CD14-positive monocyte (primary cell): ENCODE measurements around the gene KDM2A. TPM values are rescaled to one million over a fixed set of nuclear protein-coding genes. Genes with fewer than 3 reads are reported as not detected.

Experiments
- DNase-seq, 3 donors: peaks; one replicate each; pipeline ENCODE4 v3.0.0-alpha.2; 2011 to 2022
- H2AFZ ChIP-seq: 2 replicates; pipeline ENCODE4 v1.6.0; 2012; ENCODE audit warnings: mild to moderate bottlenecking, low read depth, low read length, inconsistent platforms; ENCODE audit not compliant: insufficient read depth, poor library complexity, severe bottlenecking
- H3K27ac ChIP-seq, 2 donors: 1 replicate in 1 of 2; 2 replicates in 1 of 2; pipeline ENCODE4 v1.5.1; 2012 to 2013; ENCODE audit warnings: low read length in 2 of 2, control low read depth in 1 of 2, inconsistent platforms in 1 of 2, low read depth in 1 of 2, mild to moderate bottlenecking in 1 of 2
- H3K27me3 ChIP-seq, 2 donors: one replicate each; pipeline versions ENCODE4 v1.6.0 to v1.6.1; 2011 to 2013; ENCODE audit warnings: low read length in 2 of 2; ENCODE audit not compliant: control insufficient read depth in 2 of 2, insufficient read depth in 2 of 2
- H3K36me3 ChIP-seq, 2 donors: replicated peaks in 1 of 2; 1 replicate in 1 of 2; 2 replicates in 1 of 2; pipeline versions ENCODE4 v1.5.1 to v1.6.1; 2012 to 2013; ENCODE audit warnings: low read length in 2 of 2, control low read depth in 1 of 2, inconsistent platforms in 1 of 2, mild to moderate bottlenecking in 1 of 2; ENCODE audit not compliant: insufficient read depth in 2 of 2, control insufficient read depth in 1 of 2
- H3K4me1 ChIP-seq, 2 donors: 1 replicate in 1 of 2; 2 replicates in 1 of 2; pipeline versions ENCODE4 v1.5.1 to v1.6.1; 2012 to 2013; ENCODE audit warnings: low read length in 2 of 2, control low read depth in 1 of 2, inconsistent platforms in 1 of 2, mild to moderate bottlenecking in 1 of 2, moderate library complexity in 1 of 2; ENCODE audit not compliant: insufficient read depth in 2 of 2, control insufficient read depth in 1 of 2
- H3K4me2 ChIP-seq: replicated peaks from 2 replicates; pipeline ENCODE3; 2012; ENCODE audit warnings: low read length, moderate library complexity, mild to moderate bottlenecking; ENCODE audit not compliant: poor library complexity, severe bottlenecking; ENCODE audit errors: extremely low read depth
- H3K4me3 ChIP-seq, 3 experiments: fragments of 200-600 bp in 1 of 3; sonication (generic) in 1 of 3; replicated peaks in 1 of 3; 1 replicate in 2 of 3; 2 replicates in 1 of 3; pipeline ENCODE4 v1.5.1; 2011 to 2013; ENCODE audit warnings: low read length in 3 of 3, mild to moderate bottlenecking in 3 of 3, control low read depth in 2 of 3, low read depth in 2 of 3, inconsistent platforms in 1 of 3, moderate library complexity in 1 of 3
- H3K79me2 ChIP-seq: 2 replicates; pipeline ENCODE4 v1.6.0; 2012; ENCODE audit warnings: mild to moderate bottlenecking, control low read depth, inconsistent platforms, low read length, moderate library complexity; ENCODE audit not compliant: insufficient read depth
- H3K9ac ChIP-seq: 2 replicates; pipeline ENCODE4 v1.6.0; 2017; ENCODE audit warnings: low read length, mild to moderate bottlenecking; ENCODE audit not compliant: insufficient read depth, poor library complexity, severe bottlenecking
- H3K9me3 ChIP-seq, 2 donors: replicated peaks in 1 of 2; 1 replicate in 1 of 2; 2 replicates in 1 of 2; pipeline versions ENCODE4 v1.5.1 to v1.6.1; 2012 to 2013; ENCODE audit warnings: low read length in 2 of 2, control low read depth in 1 of 2; ENCODE audit not compliant: control insufficient read depth in 1 of 2, insufficient read depth in 1 of 2
- H4K20me1 ChIP-seq: 2 replicates; pipeline ENCODE4 v1.6.0; 2012; ENCODE audit warnings: mild to moderate bottlenecking, low read length, control low read depth, moderate library complexity; ENCODE audit not compliant: insufficient read depth
- H3K27ac Mint-ChIP-seq, 7 donors: one replicate each; pipeline ENCODE4 v1.8.0; 2020; ENCODE audit warnings: mild to moderate bottlenecking in 7 of 7, mixed read lengths in 7 of 7, moderate library complexity in 6 of 7, inconsistent platforms in 2 of 7
- H3K27me3 Mint-ChIP-seq, 3 donors: one replicate each; pipeline ENCODE4 v1.8.0; 2021 to 2022; ENCODE audit warnings: low read depth in 3 of 3, mild to moderate bottlenecking in 3 of 3, mixed read lengths in 3 of 3, moderate library complexity in 3 of 3, inconsistent platforms in 1 of 3
- H3K36me3 Mint-ChIP-seq, 2 donors: one replicate each; pipeline ENCODE4 v1.8.0; 2020; ENCODE audit warnings: mixed read lengths in 2 of 2, inconsistent platforms in 1 of 2, mild to moderate bottlenecking in 1 of 2
- H3K4me1 Mint-ChIP-seq: one replicate; pipeline ENCODE4 v1.8.0; 2020; ENCODE audit warnings: mild to moderate bottlenecking, mixed read lengths
- H3K4me3 Mint-ChIP-seq, 2 donors: one replicate each; pipeline ENCODE4 v1.8.0; 2020; ENCODE audit warnings: mild to moderate bottlenecking in 2 of 2, mixed read lengths in 2 of 2, moderate library complexity in 1 of 2
- H3K9me3 Mint-ChIP-seq, 7 donors: one replicate each; pipeline ENCODE4 v1.8.0; 2020 to 2022; ENCODE audit warnings: mixed read lengths in 7 of 7, mild to moderate bottlenecking in 6 of 7, moderate library complexity in 6 of 7, inconsistent platforms in 2 of 7
- CTCF ChIP-seq: fragments of 200-600 bp; IDR thresholded peaks from one replicate; pipeline ENCODE4 v1.8.0; 2022; ENCODE audit warnings: antibody characterized with exemption, mild to moderate bottlenecking
- WGBS: methylation state at CpG from one replicate; pipeline ENCODE4 v1.1.5; 2013; ENCODE audit warnings: missing lambda C conversion rate; ENCODE audit not compliant: insufficient coverage; 5-methylcytosine and 5-hydroxymethylcytosine counted together
- intact Hi-C, 2 donors: fragments of 100-400 bp; cut with micrococcal nuclease; formaldehyde crosslinking; loops; one replicate each; pipeline versions ENCODE4 v1.15.0 to v1.15.1; 2023
- polyA plus RNA-seq, 3 donors: library from polyadenylated mRNA; depleted of rRNA in 1 of 3; unstranded in 2 of 3; stranded (reverse) in 1 of 3; fragments of 300-500 nt in 2 of 3; fragments of >200 nt in 1 of 3; fragmentation: Illumina TruSeq in 2 of 3; gene quantifications; 1 replicate in 2 of 3; 2 replicates in 1 of 3; pipeline ENCODE4 v1.2.3, GENCODE V29; 2012 to 2021

Gene KDM2A
- polyA plus RNA-seq, 3 donors = 2.6 to 98.9 (median 3.9) TPM

DNA sequence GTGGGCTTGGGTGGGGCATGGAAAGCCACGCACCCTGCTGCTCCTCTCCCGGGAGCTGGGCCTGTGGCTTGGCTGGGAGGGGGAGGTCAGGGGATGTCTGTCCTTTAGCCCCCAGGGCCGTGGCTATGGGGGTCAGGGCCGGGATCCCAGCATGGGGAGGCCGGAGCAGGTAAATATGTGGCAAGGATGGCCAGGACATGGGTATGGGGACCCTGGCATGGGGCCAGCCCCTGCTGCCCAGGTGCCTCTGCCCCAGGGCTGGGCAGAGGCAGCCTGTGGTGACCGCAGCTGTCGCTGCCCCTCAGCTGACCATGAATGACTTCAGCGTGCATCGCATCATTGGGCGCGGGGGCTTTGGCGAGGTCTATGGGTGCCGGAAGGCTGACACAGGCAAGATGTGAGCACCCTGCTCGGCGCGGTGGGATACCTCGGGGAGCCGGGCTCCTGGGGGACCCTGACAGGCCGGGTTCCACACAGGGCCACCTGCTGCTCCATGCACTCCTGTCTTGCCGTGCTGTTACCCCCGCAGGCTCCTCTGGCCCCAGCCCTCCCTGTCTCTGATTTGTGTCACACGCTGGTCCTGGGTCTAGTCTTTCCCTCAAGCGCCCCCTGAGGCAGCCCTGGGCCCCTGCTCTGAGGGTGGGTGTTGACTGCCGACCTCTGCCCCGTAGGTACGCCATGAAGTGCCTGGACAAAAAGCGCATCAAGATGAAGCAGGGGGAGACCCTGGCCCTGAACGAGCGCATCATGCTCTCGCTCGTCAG is 161.9 kb downstream of the KDM2A start:
- peaks cover 100% of the 10 kb centered on the region in 2 donors for H3K4me1 ChIP-seq
- H3K36me3 Mint-ChIP-seq = peaks cover 68 to 93% of the 10 kb centered on the region in 2 donors
- H3K27me3 ChIP-seq = no peaks in the 10 kb centered on the region
- H3K27ac ChIP-seq = peak overlapping the region; percentile 92 to 99
- peaks cover 0 to 3% (median 2%) of the 10 kb centered on the region in 7 donors for H3K9me3 Mint-ChIP-seq
- no peak overlapping the region for H3K4me2 ChIP-seq
- intact Hi-C loops = no loop called here
- no peak for DNase-seq
- peaks cover 80 to 81% of the 10 kb centered on the region in 2 donors for H3K36me3 ChIP-seq
- H3K27ac Mint-ChIP-seq = peak overlapping the region; percentile 89 to 97 (median 94)
- H3K9ac ChIP-seq = no peak overlapping the region
- 95% methylated on average over 21 of the region's 31 CpGs for WGBS
- peaks cover 14% of the 10 kb centered on the region for H4K20me1 ChIP-seq
- no peaks in the 10 kb centered on the region for H3K9me3 ChIP-seq
- H3K27me3 Mint-ChIP-seq = peaks cover 0 to 7% (median 4%) of the 10 kb centered on the region in 3 donors
- H3K4me3 Mint-ChIP-seq = no peak overlapping the region
- H2AFZ ChIP-seq = no peak overlapping the region
- H3K4me3 ChIP-seq = peak overlapping the region in 1 of 3 experiments; percentile 97
- peaks cover 98% of the 10 kb centered on the region for H3K79me2 ChIP-seq
- TF ChIP-seq CTCF = no peak
- peaks cover 95% of the 10 kb centered on the region for H3K4me1 Mint-ChIP-seq

GRCh38 chr11:67281552-67282150 is 162.6 kb downstream of the KDM2A start:
- Mint-ChIP-seq H3K27ac (peak overlapping the region; percentile 87 to 95 (median 93)), H3K4me1 (peaks cover 93% of the 10 kb centered on the region)
- no peak for DNase-seq

More at GRCh38 chr11:67281552-67282150, 162.6 kb downstream of the KDM2A start:
- intact Hi-C loops = no loop called here
- WGBS = 78% methylated on average over 20 of the region's 27 CpGs
- H3K79me2 ChIP-seq = peaks cover 98% of the 10 kb centered on the region
- TF ChIP-seq CTCF = no peak
- H3K27ac ChIP-seq = peak overlapping the region; percentile 92 to 99
- H3K27me3 Mint-ChIP-seq = peaks cover 0 to 5% (median 4%) of the 10 kb centered on the region in 3 donors
- no peak overlapping the region for H3K9ac ChIP-seq
- H2AFZ ChIP-seq = no peak overlapping the region
- peak overlapping the region in 1 of 2 donors; percentile 50 for H3K4me3 Mint-ChIP-seq
- no peaks in the 10 kb centered on the region for H3K9me3 ChIP-seq
- H3K4me2 ChIP-seq = peak overlapping the region; percentile 80
- peaks cover 100% of the 10 kb centered on the region in 2 donors for H3K4me1 ChIP-seq
- peaks cover 0 to 2% (median under 1%) of the 10 kb centered on the region in 7 donors for H3K9me3 Mint-ChIP-seq
- peaks cover 10% of the 10 kb centered on the region for H4K20me1 ChIP-seq
- H3K4me3 ChIP-seq = peak overlapping the region in 1 of 3 experiments; percentile 23
- peaks cover 78 to 85% of the 10 kb centered on the region in 2 donors for H3K36me3 ChIP-seq
- H3K27me3 ChIP-seq = no peaks in the 10 kb centered on the region
- H3K36me3 Mint-ChIP-seq = peaks cover 67 to 91% of the 10 kb centered on the region in 2 donors
